Measurements from ENCODE around the gene C10orf62. TPM values are rescaled to one million over a fixed set of nuclear protein-coding genes. Genes with fewer than 3 reads are reported as not detected.

Gene C10orf62
- total RNA-seq, 1 donor = not detected

DNA sequence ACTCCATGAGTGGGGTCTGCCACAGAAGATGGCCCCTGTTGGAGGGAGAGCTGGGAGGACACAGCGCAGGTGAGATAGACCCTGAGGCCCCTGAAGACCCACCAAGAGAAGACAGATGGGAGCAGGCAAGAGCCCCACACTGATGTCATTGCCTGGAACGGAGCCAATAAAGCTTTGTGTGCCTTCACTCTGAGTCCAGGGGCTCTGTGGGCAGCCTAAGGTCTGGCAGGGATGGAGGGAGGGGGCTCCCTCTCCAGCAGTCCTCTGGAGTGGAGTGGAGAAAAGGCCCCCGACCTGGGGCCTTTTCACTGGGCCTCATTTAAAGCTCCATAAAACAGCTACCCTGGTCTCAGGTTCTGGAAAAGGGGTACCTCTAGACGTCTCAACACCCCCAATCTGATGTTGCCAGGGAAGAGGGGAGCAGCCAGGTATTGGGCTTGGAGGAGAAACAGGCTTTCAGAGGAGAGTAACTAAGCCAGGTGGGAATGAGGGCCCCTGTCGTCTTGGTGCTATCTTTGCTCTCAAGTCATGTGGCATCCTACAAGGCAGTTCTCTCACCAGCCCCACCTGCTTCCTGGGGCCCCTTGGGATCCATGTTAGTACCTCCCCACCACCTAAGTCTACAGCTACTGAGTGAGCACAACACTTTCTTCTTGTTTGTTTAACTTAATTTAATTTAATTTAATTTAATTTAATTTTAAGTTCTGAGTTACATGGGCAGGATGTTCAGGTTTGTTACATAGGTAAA is 1.4 kb downstream of the C10orf62 start:
- Histone ChIP-seq H3K27me3 (ENCODE audit: insufficient read depth, low read length) (no peaks in the 10 kb centered on the region), H3K4me1 (ENCODE audit: insufficient read depth, low read length) (no peaks in the 10 kb centered on the region)

DNA sequence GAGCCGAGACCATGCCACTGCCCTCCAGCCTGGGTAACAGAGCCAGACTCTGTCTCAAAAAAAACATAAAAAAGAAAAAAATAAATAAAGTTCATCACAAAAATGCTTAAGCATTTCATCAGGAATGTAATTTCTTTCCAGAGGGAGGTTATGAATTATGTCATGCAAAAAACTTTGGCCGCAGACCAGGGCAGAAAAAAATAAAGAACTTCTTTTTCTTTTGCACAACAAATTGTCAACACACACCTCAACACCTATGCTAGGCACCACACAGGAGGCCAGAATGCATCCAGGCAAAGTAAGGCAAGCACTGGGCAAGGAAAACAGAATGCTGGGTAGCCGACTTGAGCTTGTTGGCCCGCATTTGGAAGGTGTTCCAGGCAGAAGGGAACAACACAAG is 3.9 kb downstream of the C10orf62 start:
- no peaks in the 10 kb centered on the region for H3K4me1 ChIP-seq (ENCODE audit: insufficient read depth, low read length)
- no peaks in the 10 kb centered on the region for H3K9me3 ChIP-seq (ENCODE audit: low read depth, low read length)
- H3K27me3 ChIP-seq (ENCODE audit: insufficient read depth, low read length) = no peaks in the 10 kb centered on the region
- no peak overlapping the region for H3K4me3 ChIP-seq (ENCODE audit: low read length)

More for the DNA sequence above, 1.4 kb downstream of the C10orf62 start:
- Histone ChIP-seq H3K4me3 (ENCODE audit: low read length) (no peak overlapping the region), H3K9me3 (ENCODE audit: low read depth, low read length) (no peaks in the 10 kb centered on the region)

DNA sequence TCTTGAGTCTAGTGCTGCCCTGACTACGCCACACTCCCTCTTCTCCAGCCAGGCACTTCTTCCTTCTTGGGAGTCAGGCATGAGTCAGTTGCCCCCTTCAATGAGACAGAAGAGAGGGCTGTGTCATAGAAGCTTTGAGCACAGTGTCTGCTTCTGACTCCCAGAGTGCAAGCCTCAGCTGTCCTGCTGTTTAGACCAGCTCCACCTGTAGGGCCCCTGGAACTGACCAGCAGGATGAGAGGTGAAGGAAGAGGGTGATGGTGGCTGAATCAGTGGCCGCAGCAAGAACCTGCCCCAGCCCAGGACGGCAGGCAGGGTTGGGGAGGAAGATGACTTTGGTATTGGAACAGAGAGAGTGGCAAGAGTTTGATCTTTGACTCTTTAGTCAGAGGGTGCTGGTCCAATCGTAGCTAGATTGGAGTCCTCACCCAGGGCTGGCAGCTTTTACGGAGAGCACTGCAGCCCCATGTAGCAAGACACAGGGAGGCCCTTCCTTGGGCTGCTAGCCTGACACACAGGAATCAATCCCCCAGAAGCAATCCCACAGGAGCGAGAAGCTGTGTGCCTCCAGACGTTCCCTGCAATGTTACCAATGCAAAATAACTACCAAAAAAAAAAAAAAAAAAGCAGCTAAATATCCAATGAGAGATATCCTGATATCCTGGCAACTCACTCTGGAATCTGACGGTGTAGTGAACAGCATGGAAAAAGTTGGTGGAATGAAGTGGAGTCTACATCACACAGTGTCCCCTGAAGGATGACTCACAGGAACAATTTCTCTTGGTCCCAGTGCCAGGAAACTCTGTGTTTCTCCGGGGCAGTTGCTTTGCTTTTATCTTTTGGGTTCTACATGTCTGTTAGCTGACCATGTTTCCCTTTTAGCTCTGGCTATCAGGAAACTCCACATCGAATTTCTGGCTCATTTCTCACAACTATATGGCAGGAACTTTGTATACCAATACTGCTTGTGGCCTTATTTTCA is 6.9 kb downstream of the C10orf62 start:
- Histone ChIP-seq H3K4me3 (ENCODE audit: low read length) (no peak overlapping the region), H3K27me3 (ENCODE audit: insufficient read depth, low read length) (no peaks in the 10 kb centered on the region), H3K4me1 (ENCODE audit: insufficient read depth, low read length) (no peaks in the 10 kb centered on the region), H3K9me3 (ENCODE audit: low read depth, low read length) (no peaks in the 10 kb centered on the region)

DNA sequence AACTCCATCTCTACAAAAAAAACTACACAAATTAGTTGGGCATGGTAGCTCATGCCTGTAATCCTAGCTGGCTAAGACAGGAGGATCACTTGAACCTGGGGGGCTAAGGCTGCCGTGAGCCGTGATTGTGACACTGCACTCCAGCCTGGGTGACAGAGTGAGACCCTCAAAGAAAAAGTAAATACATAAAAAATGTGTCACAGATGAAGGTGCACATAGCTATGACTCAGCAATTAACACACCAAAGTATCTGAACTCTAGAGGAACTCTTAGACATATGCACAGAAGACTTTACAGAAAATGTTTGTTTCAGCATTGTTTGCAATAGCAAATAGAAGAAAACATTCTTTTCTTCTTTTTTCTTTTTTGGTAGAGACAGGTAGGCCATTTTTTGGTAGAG is 8.3 kb downstream of the C10orf62 start:
- no peak overlapping the region for H3K4me3 ChIP-seq (ENCODE audit: low read length)
- H3K9me3 ChIP-seq (ENCODE audit: low read depth, low read length) = no peaks in the 10 kb centered on the region
- no peaks in the 10 kb centered on the region for H3K4me1 ChIP-seq (ENCODE audit: insufficient read depth, low read length)
- no peaks in the 10 kb centered on the region for H3K27me3 ChIP-seq (ENCODE audit: insufficient read depth, low read length)

DNA sequence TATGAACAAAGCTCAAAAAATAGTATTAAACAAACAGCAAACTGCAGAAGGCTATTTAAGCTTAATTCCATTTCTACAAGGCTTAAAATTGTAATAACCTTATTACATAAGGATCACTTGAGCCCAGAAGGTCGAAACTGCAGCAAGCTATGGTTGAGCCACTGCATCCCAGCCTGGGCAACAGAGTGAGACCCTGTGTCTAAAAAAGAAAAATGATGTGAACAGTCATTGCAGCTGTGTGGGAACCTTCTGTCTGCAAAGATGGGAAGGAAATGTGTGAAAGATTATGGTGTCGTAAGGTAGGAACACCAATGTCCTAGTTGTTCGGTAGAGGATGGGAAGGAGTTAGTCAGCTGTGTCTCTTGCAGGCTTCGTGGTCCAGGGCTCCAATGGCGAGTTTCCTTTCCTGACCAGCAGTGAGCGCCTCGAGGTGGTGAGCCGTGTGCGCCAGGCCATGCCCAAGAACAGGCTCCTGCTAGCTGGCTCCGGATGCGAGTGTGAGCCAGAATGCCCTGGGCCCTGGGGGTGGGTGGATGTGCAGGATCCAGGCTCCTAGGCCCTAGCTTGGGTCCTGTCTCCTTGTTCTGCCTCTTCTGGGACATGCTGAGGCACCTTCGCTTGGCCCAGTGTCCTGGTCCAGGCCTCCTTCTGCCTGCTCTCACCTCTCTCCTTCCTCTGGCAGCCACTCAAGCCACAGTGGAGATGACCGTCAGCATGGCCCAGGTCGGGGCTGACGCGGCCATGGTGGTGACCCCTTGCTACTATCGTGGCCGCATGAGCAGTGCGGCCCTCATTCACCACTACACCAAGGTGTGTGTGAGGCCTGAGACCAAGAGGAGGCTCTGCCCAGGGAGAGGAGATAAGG is 9.1 kb downstream of the C10orf62 start:
- no peaks in the 10 kb centered on the region for H3K27me3 ChIP-seq (ENCODE audit: insufficient read depth, low read length)
- H3K4me3 ChIP-seq (ENCODE audit: low read length) = no peak overlapping the region
- no peaks in the 10 kb centered on the region for H3K9me3 ChIP-seq (ENCODE audit: low read depth, low read length)
- H3K4me1 ChIP-seq (ENCODE audit: insufficient read depth, low read length) = no peaks in the 10 kb centered on the region

DNA sequence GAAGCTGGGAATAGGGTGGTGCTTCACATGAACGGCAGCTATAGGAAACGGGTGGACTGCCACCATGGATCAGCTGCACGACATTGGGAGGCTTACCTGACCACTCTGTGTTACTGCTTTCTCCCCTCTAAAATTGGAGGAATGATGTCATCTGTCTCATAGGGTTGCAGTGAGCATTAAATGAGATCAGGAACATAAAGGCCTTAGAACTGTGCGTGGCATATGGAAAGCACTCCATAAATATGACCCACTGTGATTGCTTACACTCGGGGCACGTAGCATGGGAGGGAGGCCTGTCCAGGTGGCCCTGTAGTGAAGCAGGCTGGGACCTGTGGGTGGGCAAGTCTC is 9.7 kb downstream of the C10orf62 start:
- Histone ChIP-seq H3K4me3 (ENCODE audit: low read length) (no peak overlapping the region), H3K4me1 (ENCODE audit: insufficient read depth, low read length) (no peaks in the 10 kb centered on the region), H3K9me3 (ENCODE audit: low read depth, low read length) (no peaks in the 10 kb centered on the region), H3K27me3 (ENCODE audit: insufficient read depth, low read length) (no peaks in the 10 kb centered on the region)

DNA sequence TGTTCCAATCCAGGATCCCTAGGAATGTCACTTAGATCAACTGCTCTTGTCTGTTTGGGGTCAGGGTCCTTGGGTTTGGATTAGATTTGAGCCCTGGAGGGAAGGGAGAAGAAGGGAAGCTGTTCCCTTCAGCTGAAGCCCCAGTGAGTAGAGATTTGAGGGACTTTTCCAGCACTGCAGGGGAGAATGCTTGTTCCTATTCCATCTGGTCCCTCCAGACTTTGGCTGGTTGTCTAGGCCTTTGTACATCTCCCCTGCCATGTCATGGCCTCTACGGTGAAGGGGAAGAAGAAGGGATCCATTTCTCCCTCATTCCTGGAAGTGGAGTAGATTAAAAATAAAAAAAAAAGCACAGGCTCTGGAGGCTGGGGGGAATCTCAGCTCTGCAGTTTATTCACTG is 11.1 kb downstream of the C10orf62 start:
- Histone ChIP-seq H3K9me3 (ENCODE audit: low read depth, low read length) (no peaks in the 10 kb centered on the region), H3K4me3 (ENCODE audit: low read length) (no peak overlapping the region), H3K4me1 (ENCODE audit: insufficient read depth, low read length) (no peaks in the 10 kb centered on the region), H3K27me3 (ENCODE audit: insufficient read depth, low read length) (no peaks in the 10 kb centered on the region)

DNA sequence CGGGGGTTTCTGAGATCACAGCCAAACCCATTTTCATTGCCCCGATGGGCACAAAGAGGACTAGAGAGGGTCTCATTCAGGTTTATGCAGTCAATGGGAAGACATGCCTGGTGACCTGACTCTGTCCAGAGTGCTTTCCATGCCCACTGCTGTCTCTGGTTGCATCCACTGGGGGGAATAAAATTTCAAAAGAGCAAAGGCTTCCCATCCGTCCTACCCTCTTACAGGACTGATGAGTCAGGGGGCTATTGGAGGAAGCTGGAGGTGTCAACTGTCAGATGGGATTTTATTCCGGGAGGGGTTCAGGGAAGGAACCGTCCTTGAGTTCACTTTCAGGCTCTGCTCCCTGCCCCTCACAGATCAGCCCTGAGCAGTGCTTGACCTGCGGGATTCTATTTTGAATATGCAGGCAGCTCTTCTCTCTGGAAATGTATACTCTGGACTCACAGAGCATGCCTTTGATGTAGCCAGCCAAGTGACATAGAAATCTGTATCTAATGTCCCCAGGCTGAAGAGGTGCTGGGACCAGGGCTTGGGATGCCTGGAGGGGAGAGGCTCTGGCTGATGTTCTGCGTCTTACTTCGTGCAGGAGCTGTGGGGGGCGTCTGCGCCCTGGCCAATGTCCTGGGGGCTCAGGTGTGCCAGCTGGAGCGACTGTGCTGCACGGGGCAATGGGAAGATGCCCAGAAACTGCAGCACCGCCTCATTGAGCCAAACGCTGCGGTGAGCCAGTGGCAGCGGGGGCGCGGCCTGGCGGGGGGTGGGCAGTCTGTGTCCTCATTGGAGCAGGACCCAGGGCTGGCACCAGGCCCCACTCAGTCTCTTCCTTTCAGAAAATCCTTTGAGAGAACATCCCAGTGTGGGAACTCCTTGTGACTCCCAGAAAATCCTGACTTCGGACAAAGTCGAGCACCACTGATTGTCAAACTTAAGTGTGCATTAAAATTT is 12.0 kb downstream of the C10orf62 start:
- no peaks in the 10 kb centered on the region for H3K9me3 ChIP-seq (ENCODE audit: low read depth, low read length)
- H3K4me3 ChIP-seq (ENCODE audit: low read length) = no peak overlapping the region
- no peaks in the 10 kb centered on the region for H3K27me3 ChIP-seq (ENCODE audit: insufficient read depth, low read length)
- H3K4me1 ChIP-seq (ENCODE audit: insufficient read depth, low read length) = no peaks in the 10 kb centered on the region

DNA sequence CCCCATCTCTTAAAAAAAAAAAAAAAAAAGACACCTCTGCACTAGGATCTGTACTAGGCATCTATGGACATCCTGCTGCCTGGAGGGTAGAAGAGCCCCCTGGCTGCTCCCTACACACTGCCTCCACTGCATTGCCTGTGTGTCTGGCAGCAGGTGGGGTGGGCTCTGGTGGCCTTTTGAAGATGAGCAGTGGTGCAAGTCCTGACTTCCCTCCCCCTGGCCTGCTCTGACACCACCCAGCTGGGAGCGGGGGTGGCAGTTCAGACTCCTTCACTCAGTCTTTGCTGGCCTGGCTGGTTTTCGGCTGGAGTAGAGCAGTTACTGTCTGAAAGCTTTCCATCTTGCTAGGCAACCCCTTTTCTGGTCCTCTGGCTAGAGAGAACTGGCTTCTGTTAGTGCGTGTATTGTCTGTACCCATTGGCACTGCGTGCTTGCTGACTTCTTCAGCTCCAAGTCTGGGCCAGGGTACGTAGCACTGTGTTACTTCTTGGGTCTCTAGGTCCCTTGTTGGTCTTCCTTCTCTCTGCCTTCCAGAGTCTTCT is 17.6 kb downstream of the C10orf62 start:
- Histone ChIP-seq H3K4me1 (ENCODE audit: insufficient read depth, low read length) (no peaks in the 10 kb centered on the region), H3K27me3 (ENCODE audit: insufficient read depth, low read length) (no peaks in the 10 kb centered on the region), H3K9me3 (ENCODE audit: low read depth, low read length) (no peaks in the 10 kb centered on the region), H3K4me3 (ENCODE audit: low read length) (no peak overlapping the region)

DNA sequence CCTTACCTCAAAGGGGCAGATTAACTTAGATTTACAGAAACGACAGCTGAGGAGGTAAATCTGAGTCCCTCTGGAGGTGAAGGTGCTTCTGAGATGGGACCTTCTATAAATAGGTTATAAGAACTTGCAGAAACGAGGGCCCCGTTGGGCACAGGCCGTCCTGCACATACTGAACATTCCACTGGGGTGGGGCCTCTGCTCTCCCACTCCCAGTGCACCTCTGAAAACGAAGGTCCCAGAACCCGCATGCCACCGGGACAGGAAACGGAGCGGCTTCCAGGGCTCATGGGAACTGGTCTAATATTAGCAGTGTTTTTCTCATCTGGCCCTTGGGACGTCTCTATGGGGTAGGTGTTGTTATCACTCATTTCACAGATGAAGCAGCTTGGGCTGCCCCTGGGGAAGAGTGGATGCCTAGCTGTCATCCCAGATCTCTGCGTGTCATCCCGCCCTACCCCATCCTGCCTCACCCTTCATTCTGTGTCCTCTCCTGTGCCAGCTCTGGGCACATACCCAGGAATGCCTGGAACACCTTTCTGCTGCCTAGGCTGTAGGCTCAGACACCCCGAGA is 19.6 kb downstream of the C10orf62 start:
- Histone ChIP-seq H3K27me3 (ENCODE audit: insufficient read depth, low read length) (no peaks in the 10 kb centered on the region), H3K4me3 (ENCODE audit: low read length) (no peak overlapping the region), H3K4me1 (ENCODE audit: insufficient read depth, low read length) (no peaks in the 10 kb centered on the region), H3K9me3 (ENCODE audit: low read depth, low read length) (no peaks in the 10 kb centered on the region)

DNA sequence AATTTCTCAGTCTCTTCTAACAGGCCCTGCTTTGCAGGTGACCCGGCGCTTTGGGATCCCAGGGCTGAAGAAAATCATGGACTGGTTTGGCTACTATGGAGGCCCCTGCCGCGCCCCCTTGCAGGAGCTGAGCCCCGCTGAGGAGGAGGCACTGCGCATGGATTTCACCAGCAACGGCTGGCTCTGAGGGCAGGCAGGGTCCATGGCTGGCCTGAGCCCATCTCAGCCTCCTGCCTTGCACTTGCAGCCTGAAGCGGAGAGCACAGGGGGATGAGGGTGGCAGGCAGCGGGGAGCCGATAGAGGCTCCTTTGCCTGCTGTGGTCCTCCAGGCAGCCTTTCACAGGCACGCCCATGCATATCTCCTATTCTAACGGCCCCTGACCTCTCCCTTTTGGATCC is 22.0 kb downstream of the C10orf62 start:
- no peaks in the 10 kb centered on the region for H3K27me3 ChIP-seq (ENCODE audit: insufficient read depth, low read length)
- H3K9me3 ChIP-seq (ENCODE audit: low read depth, low read length) = no peaks in the 10 kb centered on the region
- H3K4me3 ChIP-seq (ENCODE audit: low read length) = no peak overlapping the region
- no peaks in the 10 kb centered on the region for H3K4me1 ChIP-seq (ENCODE audit: insufficient read depth, low read length)

DNA sequence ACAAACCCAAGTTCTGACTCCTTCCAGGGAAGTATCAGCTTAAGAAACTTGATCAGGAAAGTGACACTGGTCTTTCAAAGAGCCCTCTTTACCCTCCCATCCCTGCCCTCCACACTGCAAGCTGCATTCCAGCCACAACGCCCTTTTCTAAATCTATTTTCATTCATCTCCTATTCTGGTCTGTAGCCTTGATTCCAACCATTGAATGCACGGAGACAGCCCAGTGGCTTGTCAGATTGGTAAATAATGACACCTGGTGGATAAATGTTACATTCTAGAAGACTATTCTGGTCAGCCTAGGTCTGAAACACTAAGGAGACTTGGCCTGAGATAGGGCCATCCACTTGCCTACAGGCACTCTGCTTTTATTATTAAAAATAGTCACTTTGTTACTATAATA is 22.9 kb downstream of the C10orf62 start:
- H3K9me3 ChIP-seq (ENCODE audit: low read depth, low read length) = no peaks in the 10 kb centered on the region
- no peaks in the 10 kb centered on the region for H3K27me3 ChIP-seq (ENCODE audit: insufficient read depth, low read length)
- H3K4me3 ChIP-seq (ENCODE audit: low read length) = no peak overlapping the region
- H3K4me1 ChIP-seq (ENCODE audit: insufficient read depth, low read length) = no peaks in the 10 kb centered on the region

DNA sequence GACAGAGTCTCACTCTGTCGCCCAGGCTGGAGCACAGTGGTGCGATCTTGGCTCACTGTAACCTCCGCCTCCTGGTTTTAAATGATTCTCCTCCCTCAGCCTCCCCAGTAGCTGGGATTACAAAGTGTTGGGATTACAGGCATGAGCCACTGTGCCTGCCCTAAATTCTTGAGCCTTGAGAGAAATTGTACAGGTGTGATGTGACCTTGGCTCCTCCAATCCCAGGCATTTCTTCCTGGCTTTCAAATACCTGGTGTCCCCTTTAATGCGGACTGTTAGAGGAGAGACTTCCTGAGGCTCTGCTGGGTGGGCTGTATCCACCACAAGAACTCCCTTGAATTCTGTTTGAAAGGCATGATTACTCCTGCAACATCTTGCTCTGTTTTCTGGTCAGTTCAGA is 28.8 kb downstream of the C10orf62 start:
- no peak overlapping the region for H3K4me3 ChIP-seq (ENCODE audit: low read length)
- H3K4me1 ChIP-seq (ENCODE audit: insufficient read depth, low read length) = no peaks in the 10 kb centered on the region
- no peaks in the 10 kb centered on the region for H3K9me3 ChIP-seq (ENCODE audit: low read depth, low read length)
- no peaks in the 10 kb centered on the region for H3K27me3 ChIP-seq (ENCODE audit: insufficient read depth, low read length)
